ENCODE results near the gene TULP4. TPM values are rescaled to one million over a fixed set of nuclear protein-coding genes. Genes with fewer than 3 reads are reported as not detected.

The TULP4 gene
- total and polyA plus RNA-seq, 2 of the 8 experiments (the other 6 are each of a cell fraction or from before 2014, with no cell fraction given), result 7.7 to 51.6 TPM

GRCh38 chr6:158367816-158368215 lies 55.6 kb downstream of the TULP4 start (continued):
- no peak for TF ChIP-seq RAD21 (IDR thresholded peaks at IDR 0.05 in 1 of 2, conservative IDR thresholded peaks at IDR 0.05 in 1 of 2; ENCODE audit: low read depth in 2 of 2, low read length in 2 of 2)
- no peak for TF ChIP-seq YY1 (IDR thresholded peaks at IDR 0.05; ENCODE audit: low read depth, low read length)
- no peak for TF ChIP-seq E2F6 (IDR thresholded peaks at IDR 0.05)
- TF ChIP-seq SIRT6 (IDR thresholded peaks at IDR 0.05; ENCODE audit: low read length), result no peak
- no peak for TF ChIP-seq GTF2F1 (IDR thresholded peaks at IDR 0.05; ENCODE audit: borderline replicate concordance, low read depth, low read length)
- no peak for TF ChIP-seq TAF7 (optimal IDR thresholded peaks at IDR 0.05; ENCODE audit: borderline replicate concordance, low read depth, low read length)
- TF ChIP-seq CBX5 (IDR thresholded peaks at IDR 0.05; ENCODE audit: low read depth, low read length), result no peak
